GM13977 (cell line): ENCODE results near the gene UBE3B.

Source experiments
- DNase-seq: peaks from one replicate; pipeline ENCODE4 v3.0.0; 2012; ENCODE audit warnings: low spot score
- CTCF ChIP-seq: IDR thresholded peaks from 2 replicates; pipeline ENCODE4 v1.5.1; 2012; ENCODE audit warnings: mild to moderate bottlenecking, control low read depth; ENCODE audit not compliant: insufficient read depth; ENCODE audit errors: extremely low read depth, missing control alignments
- in situ Hi-C: fragments of 300-500 bp; cut with MboI; formaldehyde crosslinking; loops from one replicate; pipeline ENCODE4 v1.12.0; 2022; ENCODE audit warnings: low sequenced_read_pairs, low pct_unique_long_range_greater_than_20kb, mixed read lengths, inconsistent platforms; ENCODE audit not compliant: unreplicated experiment

The UBE3B gene

GRCh38 chr12:109573914-109574244, 96.4 kb downstream of the UBE3B start:
- TF ChIP-seq CTCF = no peak
- no peak for DNase-seq
- in situ Hi-C loops = no loop called here

GRCh38 chr12:109575683-109576082, 98.2 kb downstream of the UBE3B start:
- no peak for TF ChIP-seq CTCF
- no peak for DNase-seq
- in situ Hi-C loops = no loop called here

GRCh38 chr12:109577311-109577710, 99.9 kb downstream of the UBE3B start:
- in situ Hi-C loops = no loop called here
- no peak for TF ChIP-seq CTCF
- DNase-seq = no peak

- no peak for TF ChIP-seq CTCF
- DNase-seq = no peak
- in situ Hi-C loops = no loop called here
Measured at GRCh38 chr12:109578330-109578927, 101.0 kb downstream of the UBE3B start.

GRCh38 chr12:109579639-109580038, 102.2 kb downstream of the UBE3B start:
- no peak for DNase-seq
- no peak for TF ChIP-seq CTCF
- in situ Hi-C loops = no loop called here

GRCh38 chr12:109580272-109580671, 102.8 kb downstream of the UBE3B start:
- DNase-seq = no peak
- TF ChIP-seq CTCF = no peak
- in situ Hi-C loops = no loop called here
